H9 (cell line): ENCODE data around the gene DOK1. TPM values are rescaled to one million over a fixed set of nuclear protein-coding genes. Genes with fewer than 3 reads are reported as not detected.

ENCODE experiments used
- DNase-seq: peaks from one replicate; pipeline ENCODE4 v3.0.0-alpha.2; 2017
- H2AFZ ChIP-seq: one replicate; pipeline ENCODE4 v1.6.1; 2013; ENCODE audit warnings: mild to moderate bottlenecking, low read length, control low read depth, moderate library complexity
- H2AK5ac ChIP-seq: 2 replicates; pipeline ENCODE4 v1.6.1; 2013; ENCODE audit warnings: low read length, control low read depth, mixed read lengths; ENCODE audit not compliant: insufficient read length
- H2BK120ac ChIP-seq: one replicate; pipeline ENCODE4 v1.6.1; 2013; ENCODE audit warnings: low read depth, mild to moderate bottlenecking, low read length, control low read depth, inconsistent platforms; ENCODE audit not compliant: poor library complexity, severe bottlenecking
- H2BK12ac ChIP-seq: 2 replicates; pipeline ENCODE4 v1.6.1; 2013; ENCODE audit warnings: low read length, control low read depth, mixed read lengths, low read depth; ENCODE audit not compliant: insufficient read length
- H2BK15ac ChIP-seq: 2 replicates; pipeline ENCODE4 v1.6.1; 2013; ENCODE audit warnings: low read depth, low read length, control low read depth
- H2BK20ac ChIP-seq: one replicate; pipeline ENCODE4 v1.6.1; 2013; ENCODE audit warnings: low read depth, mild to moderate bottlenecking, low read length, control low read depth, inconsistent platforms; ENCODE audit not compliant: poor library complexity, severe bottlenecking
- H2BK5ac ChIP-seq: 2 replicates; pipeline ENCODE4 v1.6.1; 2013; ENCODE audit warnings: low read length, control low read depth, mixed read lengths; ENCODE audit not compliant: insufficient read length
- H3K14ac ChIP-seq: 2 replicates; pipeline ENCODE4 v1.6.1; 2013; ENCODE audit warnings: low read length, control low read depth; ENCODE audit not compliant: insufficient read depth
- H3K18ac ChIP-seq: 2 replicates; pipeline ENCODE4 v1.6.1; 2013; ENCODE audit warnings: low read depth, mild to moderate bottlenecking, mixed read lengths, low read length, control low read depth; ENCODE audit not compliant: insufficient read length
- H3K23ac ChIP-seq: 2 replicates; pipeline ENCODE4 v1.6.1; 2013; ENCODE audit warnings: low read length, control low read depth, mixed read lengths, low read depth; ENCODE audit not compliant: insufficient read length
- H3K23me2 ChIP-seq: 2 replicates; pipeline ENCODE4 v1.6.1; 2013; ENCODE audit warnings: low read depth, mild to moderate bottlenecking, mixed read lengths, low read length, control low read depth; ENCODE audit not compliant: insufficient read length, poor library complexity, severe bottlenecking
- H3K27ac ChIP-seq: 2 replicates; pipeline ENCODE4 v1.5.1; 2013; ENCODE audit warnings: low read length, control low read depth, mixed read lengths, low read depth; ENCODE audit not compliant: insufficient read length
- H3K27me3 ChIP-seq: 2 replicates; pipeline ENCODE4 v1.6.1; 2013; ENCODE audit warnings: low read length, control low read depth, inconsistent platforms; ENCODE audit not compliant: insufficient read depth
- H3K4ac ChIP-seq: 2 replicates; pipeline ENCODE4 v1.6.1; 2013; ENCODE audit warnings: low read depth, mild to moderate bottlenecking, control low read depth, inconsistent platforms, low read length, moderate library complexity
- H3K4me1 ChIP-seq: 2 replicates; pipeline ENCODE4 v1.6.1; 2013; ENCODE audit warnings: low read length, control low read depth, inconsistent platforms; ENCODE audit not compliant: insufficient read depth
- H3K4me2 ChIP-seq: 2 replicates; pipeline ENCODE4 v1.6.1; 2013; ENCODE audit warnings: low read length, control low read depth, mixed read lengths; ENCODE audit not compliant: insufficient read length, insufficient read depth
- H3K56ac ChIP-seq: 2 replicates; pipeline ENCODE4 v1.6.1; 2013; ENCODE audit warnings: low read depth, mild to moderate bottlenecking, mixed read lengths, low read length, control low read depth; ENCODE audit not compliant: insufficient read length
- H3K79me1 ChIP-seq: 2 replicates; pipeline ENCODE4 v1.6.1; 2013; ENCODE audit warnings: low read depth, mild to moderate bottlenecking, moderate library complexity, low read length, control low read depth, inconsistent platforms; ENCODE audit not compliant: insufficient read depth, poor library complexity, severe bottlenecking
- H3K79me2 ChIP-seq: 2 replicates; pipeline ENCODE4 v1.6.1; 2013; ENCODE audit warnings: low read length, control low read depth, inconsistent platforms; ENCODE audit not compliant: insufficient read depth
- H3K9ac ChIP-seq: 2 replicates; pipeline ENCODE4 v1.6.1; 2013; ENCODE audit warnings: low read length, control low read depth, mixed read lengths; ENCODE audit not compliant: insufficient read length; ENCODE audit errors: extremely low read depth
- H3K9me3 ChIP-seq: one replicate; pipeline ENCODE4 v1.6.1; 2013; ENCODE audit warnings: low read depth, low read length, inconsistent platforms; ENCODE audit not compliant: control insufficient read depth
- H3T11ph ChIP-seq: one replicate; pipeline ENCODE4 v1.6.1; 2013; ENCODE audit warnings: mild to moderate bottlenecking, low read length, control low read depth, inconsistent platforms
- H4K20me1 ChIP-seq: one replicate; pipeline ENCODE4 v1.6.1; 2013; ENCODE audit not compliant: control insufficient read depth, insufficient read length, insufficient read depth
- H4K5ac ChIP-seq: 2 replicates; pipeline ENCODE4 v1.6.1; 2013; ENCODE audit warnings: low read depth, mild to moderate bottlenecking, mixed read lengths, low read length, control low read depth; ENCODE audit not compliant: insufficient read length
- H4K8ac ChIP-seq: replicated peaks from 2 replicates; pipeline ENCODE4 v1.6.1; 2013; ENCODE audit warnings: low read length, control low read depth, mixed read lengths, low read depth; ENCODE audit not compliant: insufficient read length
- H4K91ac ChIP-seq: 2 replicates; pipeline ENCODE4 v1.6.1; 2013; ENCODE audit warnings: low read depth, mild to moderate bottlenecking, moderate library complexity, mixed read lengths, low read length, control low read depth; ENCODE audit not compliant: insufficient read length
- H3K27ac Mint-ChIP-seq, 3 experiments: 2 replicates in 2 of 3; 3 replicates in 1 of 3; pipeline ENCODE4 v1.8.0; 2020 to 2021; ENCODE audit warnings: mixed read lengths in 3 of 3, mild to moderate bottlenecking in 1 of 3, moderate library complexity in 1 of 3
- H3K27me3 Mint-ChIP-seq: 2 replicates; pipeline ENCODE4 v1.8.0; 2021; ENCODE audit warnings: low read depth, mild to moderate bottlenecking, moderate library complexity, mixed read lengths
- H3K36me3 Mint-ChIP-seq, 3 experiments: 2 replicates in 2 of 3; 3 replicates in 1 of 3; pipeline ENCODE4 v1.8.0; 2020 to 2021; ENCODE audit warnings: low read depth in 3 of 3, mixed read lengths in 3 of 3; ENCODE audit not compliant: insufficient read depth in 1 of 3
- H3K4me1 Mint-ChIP-seq, 2 experiments: 2 replicates each; pipeline ENCODE4 v1.8.0; 2020; ENCODE audit warnings: mixed read lengths in 2 of 2
- H3K4me3 Mint-ChIP-seq, 2 experiments: 2 replicates in 1 of 2; 3 replicates in 1 of 2; pipeline ENCODE4 v1.8.0; 2020 to 2021; ENCODE audit warnings: mild to moderate bottlenecking in 2 of 2, mixed read lengths in 2 of 2, moderate library complexity in 1 of 2
- H3K9me3 Mint-ChIP-seq, 2 experiments: 2 replicates in 1 of 2; 3 replicates in 1 of 2; pipeline ENCODE4 v1.8.0; 2020; ENCODE audit warnings: mild to moderate bottlenecking in 2 of 2, mixed read lengths in 2 of 2, moderate library complexity in 1 of 2
- CTCF ChIP-seq: fragments of 200-600 bp; sonication (generic); conservative IDR thresholded peaks from 3 replicates; pipeline ENCODE4 v1.8.0; 2021; ENCODE audit warnings: antibody characterized with exemption, mild to moderate bottlenecking
- WGBS: extraction: QIAGEN DNeasy Blood & Tissue Kit; methylation state at CpG from one replicate; pipeline ENCODE4 v1.1.7; 2013; ENCODE audit warnings: missing lambda C conversion rate, low lambda C conversion rate, mixed read lengths; ENCODE audit not compliant: insufficient read length; ENCODE audit errors: extremely low coverage; 5-methylcytosine and 5-hydroxymethylcytosine counted together
- total RNA-seq: library from RNA; stranded (reverse); gene quantifications from 2 replicates; pipeline ENCODE4 v1.2.1, GENCODE V29; 2021

DOK1 gene
- total RNA-seq, 1 experiment from 2014 or later: 16.0 TPM

GRCh38 chr2:74585406-74586185, 31.1 kb downstream of the DOK1 start:
- H3K18ac ChIP-seq: no peak overlapping the region
- H3K23ac ChIP-seq: no peak overlapping the region
- H2AK5ac ChIP-seq: no peak overlapping the region
- no peaks in the 10 kb centered on the region for H3K79me2 ChIP-seq
- no peak overlapping the region for H2AFZ ChIP-seq
- no peak overlapping the region for H2BK20ac ChIP-seq
- no peak overlapping the region for H3K14ac ChIP-seq
- no peak for DNase-seq
- Mint-ChIP-seq H3K4me3 (no peak overlapping the region), H3K27me3 (peaks cover 2% of the 10 kb centered on the region), H3K36me3 (no peaks in the 10 kb centered on the region), H3K4me1 (peaks cover 13 to 17% of the 10 kb centered on the region in 2 experiments), H3K27ac (no peak overlapping the region), H3K9me3 (no peaks in the 10 kb centered on the region)
- no peaks in the 10 kb centered on the region for H3K9me3 ChIP-seq
- no peak overlapping the region for H3T11ph ChIP-seq
- no peak overlapping the region for H3K4me2 ChIP-seq
- H3K79me1 ChIP-seq: no peaks in the 10 kb centered on the region
- no peaks in the 10 kb centered on the region for H3K23me2 ChIP-seq
- no peaks in the 10 kb centered on the region; the same call in 1 of the 2 replicates for H3K27me3 ChIP-seq
- no peak for TF ChIP-seq CTCF
- H4K91ac ChIP-seq: no peak overlapping the region
- no peak overlapping the region for H3K27ac ChIP-seq
- no peak overlapping the region for H2BK5ac ChIP-seq
- no peak overlapping the region for H3K9ac ChIP-seq
- H3K4me1 ChIP-seq: peaks cover 5% of the 10 kb centered on the region; the same call in 1 of the 2 replicates
- no peak overlapping the region for H2BK12ac ChIP-seq
- WGBS: no CpG with 5 or more reads among the region's 4 CpGs
- H2BK15ac ChIP-seq: no peak overlapping the region
- H3K4ac ChIP-seq: no peak overlapping the region
- no peak overlapping the region for H4K5ac ChIP-seq
- H2BK120ac ChIP-seq: no peak overlapping the region
- no peaks in the 10 kb centered on the region for H4K20me1 ChIP-seq
- no peak overlapping the region for H4K8ac ChIP-seq
- no peak overlapping the region for H3K56ac ChIP-seq
